Endothelial cell of umbilical vein (primary cell): ENCODE results near the gene AQP1. TPM values are rescaled to one million over a fixed set of nuclear protein-coding genes. Genes with fewer than 3 reads are reported as not detected.
A peak's percentile ranks its signal among the peaks of the same experiment; 100 is the strongest.

Experiments used
- Bru-seq: library from RNA; stranded (reverse); fragments of 400-500 nt; gene quantifications from one replicate; lab custom pipeline; 2021; lab: Mats Ljungman, UMichigan
- BruChase-seq, 2 experiments: library from RNA; stranded (reverse); fragments of 400-500 nt; gene quantifications; one replicate each; lab custom pipeline; 2021; lab: Mats Ljungman, UMichigan
- BruUV-seq: library from RNA; stranded (reverse); fragments of 400-500 nt; replicated peaks from 2 replicates; lab custom pipeline; 2021; lab: Mats Ljungman, UMichigan
- CTCF ChIA-PET: fragments of 300-600, 350-600 bp; sonication (Branson Sonifier 250); formaldehyde crosslinking; loops from one replicate; lab custom pipeline; 2021; ENCODE audit warnings: antibody characterized with exemption, inconsistent platforms; lab: Charles Lee
- POLR2A ChIA-PET: fragments of 300-600, 350-600 bp; sonication (Branson Sonifier 250); formaldehyde crosslinking; loops from one replicate; lab custom pipeline; 2021; ENCODE audit warnings: antibody characterized with exemption, inconsistent platforms; lab: Charles Lee
- DNase-seq: peaks from one replicate; pipeline ENCODE4 v3.0.0-alpha.2; 2011; ENCODE audit warnings: low read depth, low spot score
- FAIRE-seq: peaks from 2 replicates; lab custom pipeline; 2011; peaks lifted over from hg19 to GRCh38; lab: Jason Lieb, UNC
- H2AFZ ChIP-seq: 2 replicates; pipeline ENCODE4 v1.6.0; 2012; ENCODE audit warnings: low read depth, low read length, control low read depth, inconsistent platforms
- H3K27ac ChIP-seq: 2 replicates; pipeline ENCODE4 v1.5.1; 2011; ENCODE audit warnings: low read depth, mild to moderate bottlenecking, control low read depth, low read length, moderate library complexity; ENCODE audit not compliant: insufficient read depth
- H3K27me3 ChIP-seq, 2 experiments: 2 replicates each; pipeline versions ENCODE4 v1.6.0 to v1.6.1; 2011; ENCODE audit warnings: low read length in 2 of 2, mixed read lengths in 1 of 2; ENCODE audit not compliant: control insufficient read depth in 2 of 2, insufficient read depth in 2 of 2
- H3K36me3 ChIP-seq, 2 experiments: 2 replicates in 1 of 2; 3 replicates in 1 of 2; pipeline ENCODE4 v1.5.1; 2011; ENCODE audit warnings: low read length in 2 of 2, mild to moderate bottlenecking in 1 of 2, moderate library complexity in 1 of 2; ENCODE audit not compliant: control insufficient read depth in 2 of 2, insufficient read depth in 2 of 2; ENCODE audit errors: extremely low read depth in 1 of 2
- H3K4me1 ChIP-seq: 3 replicates; pipeline ENCODE4 v1.5.1; 2011; ENCODE audit warnings: mild to moderate bottlenecking, low read length; ENCODE audit not compliant: control insufficient read depth, insufficient read depth; ENCODE audit errors: extremely low read depth
- H3K4me2 ChIP-seq: 2 replicates; pipeline ENCODE4 v1.6.1; 2011; ENCODE audit warnings: low read length, control low read depth, mixed read lengths; ENCODE audit not compliant: insufficient read depth
- H3K4me3 ChIP-seq, 3 experiments: fragments of 200-600 bp in 1 of 3; sonication (generic), shearing (Covaris generic) in 1 of 3; replicated peaks in 1 of 3; 2 replicates each; pipeline ENCODE4 v1.5.1; 2011 to 2016; ENCODE audit warnings: control low read depth in 3 of 3, low read length in 3 of 3, mild to moderate bottlenecking in 2 of 3, inconsistent platforms in 1 of 3, low read depth in 1 of 3, moderate library complexity in 1 of 3; ENCODE audit not compliant: insufficient read depth in 1 of 3
- H3K79me2 ChIP-seq: 2 replicates; pipeline ENCODE4 v1.6.0; 2012; ENCODE audit warnings: low read length, inconsistent platforms; ENCODE audit not compliant: control insufficient read depth, insufficient read depth
- H3K9ac ChIP-seq: replicated peaks from 2 replicates; pipeline ENCODE3; 2011; ENCODE audit warnings: low read length, control low read depth; ENCODE audit not compliant: insufficient read depth; ENCODE audit errors: extremely low read depth
- H3K9me1 ChIP-seq: replicated peaks from 3 replicates; pipeline ENCODE4 v1.6.0; 2011; ENCODE audit warnings: mild to moderate bottlenecking, low read length; ENCODE audit not compliant: control insufficient read depth, insufficient read depth; ENCODE audit errors: extremely low read depth
- H3K9me3 ChIP-seq: replicated peaks from 2 replicates; pipeline ENCODE4 v1.5.1; 2012; ENCODE audit warnings: low read length, inconsistent platforms; ENCODE audit not compliant: control insufficient read depth, insufficient read depth
- H4K20me1 ChIP-seq: replicated peaks from 2 replicates; pipeline ENCODE3; 2011; ENCODE audit warnings: mild to moderate bottlenecking, low read length; ENCODE audit not compliant: control insufficient read depth, insufficient read depth; ENCODE audit errors: extremely low read depth
- EZH2 ChIP-seq: IDR thresholded peaks from 2 replicates; pipeline ENCODE4 v1.6.1; 2012; ENCODE audit warnings: borderline replicate concordance, low read depth, mild to moderate bottlenecking, moderate library complexity, low read length, inconsistent platforms; ENCODE audit not compliant: severe bottlenecking
- FOS ChIP-seq: IDR thresholded peaks from 2 replicates; pipeline ENCODE4 v1.6.1; 2011; ENCODE audit warnings: mild to moderate bottlenecking, low read length, moderate library complexity, borderline replicate concordance; ENCODE audit not compliant: insufficient read depth
- GATA2 ChIP-seq: IDR thresholded peaks from 2 replicates; pipeline ENCODE4 v1.7.0; 2011; ENCODE audit warnings: low read depth, mild to moderate bottlenecking, moderate library complexity, mixed read lengths, low read length; ENCODE audit not compliant: insufficient read length, insufficient read depth
- JUN ChIP-seq: IDR thresholded peaks from 2 replicates; pipeline ENCODE4 v1.6.1; 2011; ENCODE audit warnings: borderline replicate concordance, low read depth; ENCODE audit not compliant: insufficient read length, insufficient read depth
- MYC ChIP-seq: IDR thresholded peaks from one replicate; pipeline ENCODE4 v1.6.1; 2011; ENCODE audit warnings: mild to moderate bottlenecking, low read depth, low read length
- POLR2A ChIP-seq: IDR thresholded peaks from 2 replicates; pipeline ENCODE4 v1.6.1; 2012; ENCODE audit warnings: low read depth, mild to moderate bottlenecking, control low read depth, low read length
- POLR2AphosphoS5 ChIP-seq: IDR thresholded peaks from 2 replicates; pipeline ENCODE4 v1.6.1; 2012; ENCODE audit warnings: low read depth, mild to moderate bottlenecking, control low read depth, low read length, moderate library complexity; ENCODE audit not compliant: insufficient read depth
- dilution Hi-C: fragments of 300-500 bp; cut with MboI; formaldehyde crosslinking; loops from one replicate; pipeline ENCODE4 v1.15.0; 2019; ENCODE audit warnings: low sequenced_read_pairs; ENCODE audit not compliant: extremely low pct_ligation_motif_present
- intact Hi-C: fragments of 100-400 bp; cut with micrococcal nuclease; formaldehyde crosslinking; loops from one replicate; pipeline ENCODE4 v1.10.0; 2022
- long read RNA-seq: library from polyadenylated mRNA; stranded (forward); transcript quantifications from one replicate; pipeline ENCODE4 v2.0.0, GENCODE V29; 2021
- polyA minus RNA-seq, 3 experiments: library from RNA; depleted of rRNA, polyadenylated mRNA; stranded (reverse); fragments of >200 nt; gene quantifications; 1 replicate in 1 of 3; 2 replicates in 2 of 3; pipeline ENCODE4 v1.2.3, GENCODE V29; 2011
- polyA plus RNA-seq, 4 experiments: library from polyadenylated mRNA; depleted of rRNA in 3 of 4; stranded (reverse) in 3 of 4; unstranded in 1 of 4; fragments of >200 nt; gene quantifications; 2 replicates each; pipeline versions ENCODE4 v1.2.1 to v1.2.3, GENCODE V29; 2011 to 2012; ENCODE audit warnings: missing spikeins in 1 of 4
- total RNA-seq: library from RNA; stranded (reverse); gene quantifications from 2 replicates; pipeline ENCODE4 v1.2.3, GENCODE V29; 2021
- TF ChIP-seq, protein P1 (sequence below), 2 donors: IDR thresholded peaks; 1 replicate in 1 of 2; 2 replicates in 1 of 2; pipeline ENCODE4 v1.5.1; 2011; ENCODE audit warnings: low read length in 2 of 2, mild to moderate bottlenecking in 2 of 2, moderate library complexity in 2 of 2, control low read depth in 1 of 2, inconsistent platforms in 1 of 2, low read depth in 1 of 2; ENCODE audit not compliant: insufficient read depth in 1 of 2; ENCODE audit errors: extremely low read depth in 1 of 2
- TF ChIP-seq, protein P2 (sequence below): IDR thresholded peaks from 2 replicates; pipeline ENCODE4 v1.6.1; 2011; ENCODE audit not compliant: insufficient read depth, insufficient read length

The AQP1 gene
- total RNA-seq (11.6 and 15.9 TPM in 2 replicates), polyA plus RNA-seq (10.5 and 11.7 TPM in 2 replicates), polyA minus RNA-seq (10.5 and 12.4 TPM in 2 replicates), Bru-seq, nascent RNA (percentile 35 among the genes with signal in this experiment), BruChase-seq, experiment 1, labeled RNA remaining after a 6-hour chase (percentile 59 among the genes with signal in this experiment), BruChase-seq, experiment 2, labeled RNA remaining after a 2-hour chase (percentile 45 among the genes with signal in this experiment)
- 9.5 and 13.5 TPM in 2 replicates for polyA plus RNA-seq (2011; cell fraction: cytosol; rRNA removed)
- polyA plus RNA-seq (2011; cell fraction: nucleus; rRNA removed): 4.8 and 8.2 TPM in 2 replicates
- 0.60 and 2.2 TPM in 2 replicates for polyA plus RNA-seq (2012)
- polyA minus RNA-seq (2011; cell fraction: cytosol; rRNA and poly(A)+ RNA removed): 0.31 TPM
- polyA minus RNA-seq (2011; cell fraction: nucleus; rRNA and poly(A)+ RNA removed): 1.7 and 2.9 TPM in 2 replicates
- long read RNA-seq, partial matches to known transcripts: 14 of 18 reads
- long read RNA-seq, other reads (novel, unspliced or antisense): 0 of 18 reads

- TF ChIP-seq FOS: no peak
- TF ChIP-seq, protein P1, sequence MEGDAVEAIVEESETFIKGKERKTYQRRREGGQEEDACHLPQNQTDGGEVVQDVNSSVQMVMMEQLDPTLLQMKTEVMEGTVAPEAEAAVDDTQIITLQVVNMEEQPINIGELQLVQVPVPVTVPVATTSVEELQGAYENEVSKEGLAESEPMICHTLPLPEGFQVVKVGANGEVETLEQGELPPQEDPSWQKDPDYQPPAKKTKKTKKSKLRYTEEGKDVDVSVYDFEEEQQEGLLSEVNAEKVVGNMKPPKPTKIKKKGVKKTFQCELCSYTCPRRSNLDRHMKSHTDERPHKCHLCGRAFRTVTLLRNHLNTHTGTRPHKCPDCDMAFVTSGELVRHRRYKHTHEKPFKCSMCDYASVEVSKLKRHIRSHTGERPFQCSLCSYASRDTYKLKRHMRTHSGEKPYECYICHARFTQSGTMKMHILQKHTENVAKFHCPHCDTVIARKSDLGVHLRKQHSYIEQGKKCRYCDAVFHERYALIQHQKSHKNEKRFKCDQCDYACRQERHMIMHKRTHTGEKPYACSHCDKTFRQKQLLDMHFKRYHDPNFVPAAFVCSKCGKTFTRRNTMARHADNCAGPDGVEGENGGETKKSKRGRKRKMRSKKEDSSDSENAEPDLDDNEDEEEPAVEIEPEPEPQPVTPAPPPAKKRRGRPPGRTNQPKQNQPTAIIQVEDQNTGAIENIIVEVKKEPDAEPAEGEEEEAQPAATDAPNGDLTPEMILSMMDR (IDR thresholded peaks at IDR 0.05; ENCODE audit: extremely low read depth in 1 of 2, insufficient read depth in 1 of 2, low read depth in 1 of 2, low read length in 2 of 2): no peak
- TF ChIP-seq EZH2: no peak
- no peak for TF ChIP-seq JUN
- TF ChIP-seq GATA2: no peak
- no peak for TF ChIP-seq POLR2AphosphoS5
- TF ChIP-seq MYC: no peak
- TF ChIP-seq, protein P2, sequence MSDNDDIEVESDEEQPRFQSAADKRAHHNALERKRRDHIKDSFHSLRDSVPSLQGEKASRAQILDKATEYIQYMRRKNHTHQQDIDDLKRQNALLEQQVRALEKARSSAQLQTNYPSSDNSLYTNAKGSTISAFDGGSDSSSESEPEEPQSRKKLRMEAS: no peak
- TF ChIP-seq POLR2A: no peak
- H3K79me2 ChIP-seq: no peaks in the 10 kb centered on the region
- no peaks in the 10 kb centered on the region for H3K9me1 ChIP-seq
- dilution Hi-C loops (no loop called here), intact Hi-C loops (no loop called here)
- H2AFZ ChIP-seq: no peak within 1 kb of the TSS
- no peaks in the 10 kb centered on the region for H3K27me3 ChIP-seq
- no peaks in the 10 kb centered on the region for H4K20me1 ChIP-seq
- H3K4me1 ChIP-seq: peaks cover 9% of the 10 kb centered on the region
- H3K36me3 ChIP-seq: no peaks in the 10 kb centered on the region
- H3K4me3 ChIP-seq: peak within 1 kb of the TSS in 1 of 3 experiments; percentile 39
- no peak for FAIRE-seq
- no peaks in the 10 kb centered on the region for H3K9me3 ChIP-seq
- CTCF ChIA-PET: interaction anchor here (0.6 to 2.1 kb wide), 6 partner anchors 14 to 72 kb away, joined by 3 to 10 read pairs (median 4); no protein-coding TSS in a partner anchor
- no peak within 1 kb of the TSS for H3K27ac ChIP-seq
- no peak within 1 kb of the TSS for H3K9ac ChIP-seq
- no peak within 1 kb of the TSS for H3K4me2 ChIP-seq
- POLR2A ChIA-PET: interaction anchor here (2.0 kb wide), 1 partner anchor 41 kb away, joined by 6 read pairs; no protein-coding TSS in a partner anchor
- no TSS peak for BruUV-seq
- DNase-seq: peak; percentile 72
Observed at GRCh38 chr7:30911561-30911969, at the start of gene AQP1. AQP1 (plus strand) TSS chr7:30911853; CDS start chr7:30911910, 57 bp downstream.
